SW480 (cell line): Measurements from ENCODE around the gene CPA5.
"Not testable (repeated sequence)": the region's sequence is repeated elsewhere in the genome, so short reads cannot be mapped to it uniquely, and the experiment has no call there.

Experiments used
- DNase-seq: peaks from one replicate; pipeline ENCODE4 v3.0.0-alpha.2; 2016; ENCODE audit warnings: low spot score

The CPA5 gene

GRCh38 chr7:130358471-130358870 is 13.9 kb downstream of the CPA5 start:
- no peak for DNase-seq

- no peak for DNase-seq
Observed at GRCh38 chr7:130359276-130359857, 14.8 kb downstream of the CPA5 start.

- DNase-seq, result no peak
Observed at GRCh38 chr7:130360518-130360917, 15.9 kb downstream of the CPA5 start.

GRCh38 chr7:130361681-130362080 is 17.1 kb downstream of the CPA5 start:
- no peak for DNase-seq

- DNase-seq, result no peak
Observed at GRCh38 chr7:130362251-130362816, 17.7 kb downstream of the CPA5 start.

- peak; percentile 90 for DNase-seq
Observed at GRCh38 chr7:130363026-130363847, 18.6 kb downstream of the CPA5 start.

- no peak for DNase-seq
Observed at GRCh38 chr7:130364451-130364850, 19.8 kb downstream of the CPA5 start.

- DNase-seq, result no peak
Observed at GRCh38 chr7:130365088-130365487, 20.5 kb downstream of the CPA5 start.

GRCh38 chr7:130365511-130366441 is 21.2 kb downstream of the CPA5 start:
- DNase-seq, result peak; percentile 88

GRCh38 chr7:130366564-130366963 is 21.9 kb downstream of the CPA5 start:
- DNase-seq, result no peak

- DNase-seq, result no peak
Observed at GRCh38 chr7:130367088-130367755, 22.6 kb downstream of the CPA5 start.

- no peak for DNase-seq
Observed at GRCh38 chr7:130367836-130368746, 23.5 kb downstream of the CPA5 start.

GRCh38 chr7:130369110-130369711 is 24.6 kb downstream of the CPA5 start:
- DNase-seq, result peak; percentile 52

GRCh38 chr7:130369831-130370550 is 25.4 kb downstream of the CPA5 start:
- no peak for DNase-seq

- no peak for DNase-seq
Observed at GRCh38 chr7:130371046-130371445, 26.4 kb downstream of the CPA5 start.

GRCh38 chr7:130372402-130373165 is 28.0 kb downstream of the CPA5 start:
- DNase-seq, result no peak

- DNase-seq, result no peak
Observed at GRCh38 chr7:130374507-130374906, 29.9 kb downstream of the CPA5 start.

GRCh38 chr7:130376461-130376860 is 31.8 kb downstream of the CPA5 start:
- DNase-seq, result not testable (repeated sequence)

- DNase-seq, result no peak
Observed at GRCh38 chr7:130377178-130377577, 32.6 kb downstream of the CPA5 start.
